ENCODE results near the gene YPEL1. TPM values are rescaled to one million over a fixed set of nuclear protein-coding genes. Genes with fewer than 3 reads are reported as not detected.
A peak's percentile ranks its signal among the peaks of the same experiment; 100 is the strongest.

YPEL1 gene
- total RNA-seq, 2 experiments from 2014 or later = 18.2 to 18.8 TPM

- H3K36me3 ChIP-seq (ENCODE audit: insufficient read depth, low read length) = peaks cover 82% of the 10 kb centered on the region
- no peaks in the 10 kb centered on the region for H3K4me1 ChIP-seq (ENCODE audit: insufficient read depth, low read length, poor library complexity, severe bottlenecking)
- CTCF ChIA-PET (ENCODE audit: unreplicated experiment) = no interaction called here
- intact Hi-C loops (cut with micrococcal nuclease; ENCODE audit: unreplicated experiment) = no loop called here
- DNase-seq (ENCODE audit: low spot score) = no peak
- no peaks in the 10 kb centered on the region for H3K79me2 ChIP-seq (ENCODE audit: insufficient read depth, low read depth, low read length)
- no peaks in the 10 kb centered on the region for H4K20me1 ChIP-seq (ENCODE audit: insufficient read depth, low read length)
- POLR2A ChIA-PET = interaction anchor here (1.7 kb wide), 1 partner anchor 20 kb away, joined by 5 read pairs; no protein-coding TSS in a partner anchor
- H3K9me3 ChIP-seq (ENCODE audit: low read length) = no peaks in the 10 kb centered on the region
- TSS peak; percentile 56 for BruUV-seq (replicated peaks)
- no peak overlapping the region for H3K4me2 ChIP-seq (ENCODE audit: low read length)
- H3K9me2 ChIP-seq (ENCODE audit: insufficient read depth, low read length) = no peaks in the 10 kb centered on the region
- H3K27ac ChIP-seq (ENCODE audit: low read depth, low read length, poor library complexity, severe bottlenecking) = no peak overlapping the region
- no peak for TF ChIP-seq EZH2phosphoT487 (IDR thresholded peaks at IDR 0.05; ENCODE audit: borderline replicate concordance, low read depth, low read length)
- no peak for TF ChIP-seq CTCF (conservative IDR thresholded peaks at IDR 0.05; ENCODE audit: low read length)
- no peak overlapping the region for H2AFZ ChIP-seq (ENCODE audit: low read length)
- H3K4me3 ChIP-seq (ENCODE audit: low read depth, low read length, poor library complexity, severe bottlenecking) = no peak overlapping the region
Observed at GRCh38 chr22:21690401-21690801, 45.2 kb downstream of the YPEL1 start.

- Histone ChIP-seq H3K36me3 (ENCODE audit: insufficient read depth, low read length) (peaks cover 77% of the 10 kb centered on the region), H4K20me1 (ENCODE audit: insufficient read depth, low read length) (no peaks in the 10 kb centered on the region), H3K9me2 (ENCODE audit: insufficient read depth, low read length) (no peaks in the 10 kb centered on the region), H3K9me3 (ENCODE audit: low read length) (no peaks in the 10 kb centered on the region), H3K27ac (ENCODE audit: low read depth, low read length, poor library complexity, severe bottlenecking) (no peak overlapping the region), H3K79me2 (ENCODE audit: insufficient read depth, low read depth, low read length) (no peaks in the 10 kb centered on the region), H3K4me2 (ENCODE audit: low read length) (no peak overlapping the region), H2AFZ (ENCODE audit: low read length) (no peak overlapping the region), H3K4me1 (ENCODE audit: insufficient read depth, low read length, poor library complexity, severe bottlenecking) (no peaks in the 10 kb centered on the region), H3K4me3 (ENCODE audit: low read depth, low read length, poor library complexity, severe bottlenecking) (no peak overlapping the region)
- TF ChIP-seq CTCF (conservative IDR thresholded peaks at IDR 0.05; ENCODE audit: low read length) (no peak), EZH2phosphoT487 (IDR thresholded peaks at IDR 0.05; ENCODE audit: borderline replicate concordance, low read depth, low read length) (no peak)
- no TSS peak for BruUV-seq (replicated peaks)
- ChIA-PET CTCF (ENCODE audit: unreplicated experiment) (no interaction called here), POLR2A (no interaction called here)
- DNase-seq (ENCODE audit: low spot score) = no peak
- intact Hi-C loops (cut with micrococcal nuclease; ENCODE audit: unreplicated experiment) = no loop called here
Observed at GRCh38 chr22:21688706-21689381, 46.8 kb downstream of the YPEL1 start.

DNA sequence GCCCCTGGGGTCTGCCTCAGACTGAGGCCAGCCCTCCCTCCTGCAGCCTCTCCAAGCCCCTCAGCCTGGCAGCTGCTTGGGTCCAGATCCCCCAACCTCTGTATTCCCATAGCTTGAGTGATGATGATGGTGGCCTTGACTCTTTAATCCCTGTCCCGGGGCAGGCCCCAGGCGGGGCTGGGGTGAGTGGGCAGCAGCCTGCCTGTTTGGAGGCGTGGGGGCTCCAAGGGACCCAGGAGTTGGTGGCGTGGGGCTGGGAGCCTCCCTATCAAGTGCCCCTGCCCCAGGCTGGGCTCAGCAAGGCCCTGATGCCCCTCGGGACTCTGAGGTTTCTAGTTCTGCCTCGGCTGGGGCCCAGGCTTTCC lies 47.3 kb downstream of the YPEL1 start:
- CTCF ChIA-PET (ENCODE audit: unreplicated experiment) = no interaction called here
- no peaks in the 10 kb centered on the region for H3K9me2 ChIP-seq (ENCODE audit: insufficient read depth, low read length)

More for the DNA sequence above, 47.3 kb downstream of the YPEL1 start:
- Histone ChIP-seq H3K36me3 (ENCODE audit: insufficient read depth, low read length) (peaks cover 75% of the 10 kb centered on the region), H3K9me3 (ENCODE audit: low read length) (no peaks in the 10 kb centered on the region), H3K27ac (ENCODE audit: low read depth, low read length, poor library complexity, severe bottlenecking) (no peak overlapping the region), H2AFZ (ENCODE audit: low read length) (no peak overlapping the region), H3K4me3 (ENCODE audit: low read depth, low read length, poor library complexity, severe bottlenecking) (no peak overlapping the region), H3K4me1 (ENCODE audit: insufficient read depth, low read length, poor library complexity, severe bottlenecking) (no peaks in the 10 kb centered on the region), H3K79me2 (ENCODE audit: insufficient read depth, low read depth, low read length) (no peaks in the 10 kb centered on the region), H3K4me2 (ENCODE audit: low read length) (no peak overlapping the region), H4K20me1 (ENCODE audit: insufficient read depth, low read length) (no peaks in the 10 kb centered on the region)
- BruUV-seq (replicated peaks) = no TSS peak
- POLR2A ChIA-PET = no interaction called here
- no peak for TF ChIP-seq CTCF (conservative IDR thresholded peaks at IDR 0.05; ENCODE audit: low read length)
- TF ChIP-seq EZH2phosphoT487 (IDR thresholded peaks at IDR 0.05; ENCODE audit: borderline replicate concordance, low read depth, low read length) = no peak
- DNase-seq (ENCODE audit: low spot score) = no peak
- intact Hi-C loops (cut with micrococcal nuclease; ENCODE audit: unreplicated experiment) = no loop called here
